Right cardiac atrium (tissue), 5 donors: Measurements from ENCODE around the gene ADRA2B. TPM values are rescaled to one million over a fixed set of nuclear protein-coding genes. Genes with fewer than 3 reads are reported as not detected.
"Not testable (repeated sequence)": the region's sequence is repeated elsewhere in the genome, so short reads cannot be mapped to it uniquely, and the experiment has no call there.

Source experiments
- ATAC-seq, 2 donors: fragments of 200-7000 bp; cut with Tn5 transposase; one replicate each; pipeline versions ENCODE4 v1.8.0 to v1.9.1; 2020; ENCODE audit warnings: moderate library complexity in 2 of 2, mild to moderate bottlenecking in 1 of 2
- DNase-seq, 3 donors: peaks; one replicate each; pipeline ENCODE4 v3.0.0-alpha.2; 2020
- H3K27ac ChIP-seq: one replicate; pipeline ENCODE4 v1.5.1; 2013; ENCODE audit warnings: mild to moderate bottlenecking, low read length, control low read depth, moderate library complexity
- H3K27me3 ChIP-seq: one replicate; pipeline ENCODE4 v1.6.1; 2013; ENCODE audit not compliant: control insufficient read depth, insufficient read depth
- H3K4me1 ChIP-seq: one replicate; pipeline ENCODE4 v1.6.1; 2013; ENCODE audit warnings: low read length; ENCODE audit not compliant: control insufficient read depth, insufficient read depth
- H3K4me3 ChIP-seq: one replicate; pipeline ENCODE4 v1.5.1; 2013; ENCODE audit warnings: low read length, control low read depth
- H3K9me3 ChIP-seq: one replicate; pipeline ENCODE4 v1.6.1; 2013; ENCODE audit warnings: low read length; ENCODE audit not compliant: control insufficient read depth
- WGBS: extraction: QIAGEN DNeasy Blood & Tissue Kit; methylation state at CpG from one replicate; pipeline ENCODE4 v1.1.7; 2013; 5-methylcytosine and 5-hydroxymethylcytosine counted together
- intact Hi-C, 4 donors: fragments of 100-400 bp; cut with DNase I; formaldehyde crosslinking; loops; one replicate each; pipeline versions ENCODE4 v1.11.0 to v1.14.0; 2022 to 2023
- long read RNA-seq, 4 donors: library from polyadenylated mRNA; unstranded; transcript quantifications; one replicate each; pipeline ENCODE4 v2.0.0, GENCODE V29; 2020 to 2021
- polyA plus RNA-seq: library from polyadenylated mRNA; stranded (reverse); fragments of 200-250 nt; gene quantifications from one replicate; pipeline ENCODE4 v1.2.3, GENCODE V29; 2013
- total RNA-seq, 4 donors: library from RNA; stranded (reverse); fragmentation: NEBNext Ultra II Directional; extraction: Animal tissue kit (Norgen Biotek cat#: 25700); gene quantifications; one replicate each; pipeline ENCODE4 v1.2.1, GENCODE V29; 2021
- donor health status: healthy with polysubstance abuse.
- donor health status: DM: no; HTN: yes; CAD: no.
- donor health status: DM: no; HTN: no; CAD: no.
- donor health status: DM: no; HTN: yes; CAD: no; lungs with severe emphysema.
- donor health status: DM: yes; HTN: yes; CAD: no.

Gene ADRA2B
- total RNA-seq = under 1 TPM; 0.11 to 0.91 (median 0.66) TPM
- 2.2 TPM for polyA plus RNA-seq
- long read RNA-seq, donor 1, partial matches to known transcripts = 0 of 1 reads
- long read RNA-seq, donor 1, other reads (novel, unspliced or antisense) = 0 of 1 reads
- long read RNA-seq, donor 2 = 0 reads
- long read RNA-seq, donor 3, partial matches to known transcripts = 0 of 2 reads
- long read RNA-seq, donor 3, other reads (novel, unspliced or antisense) = 1 of 2 reads
- long read RNA-seq, donor 4, transcript ADRA2B-201 (1 exons, 3,371 nt) = major isoform, 5 of 6 reads
- long read RNA-seq, donor 4, partial matches to known transcripts = 0 of 6 reads
- long read RNA-seq, donor 4, other reads (novel, unspliced or antisense) = 1 of 6 reads

DNA sequence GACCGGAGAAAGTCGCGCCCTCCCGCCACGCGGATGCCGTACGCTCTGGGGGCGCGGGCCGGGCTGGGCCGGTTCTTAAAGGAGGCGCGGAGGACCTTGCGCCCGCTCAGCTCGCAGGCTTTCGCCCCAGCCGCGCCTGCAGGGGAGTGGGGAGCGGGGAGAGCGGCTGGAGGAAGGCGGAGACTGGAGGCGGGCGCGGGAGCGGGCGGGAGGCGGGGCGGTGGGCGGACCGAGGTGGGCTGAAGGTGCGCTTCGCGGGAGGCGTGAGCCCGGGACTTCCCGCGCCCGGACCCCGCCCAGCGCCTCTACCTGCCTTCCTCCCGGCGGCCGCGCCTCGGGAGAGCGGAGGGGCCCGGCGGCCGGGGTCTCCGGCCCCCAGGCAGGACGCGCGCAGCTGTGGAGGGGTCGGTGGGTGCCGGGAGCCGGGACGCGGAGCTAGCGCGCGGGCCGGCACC lies at the start of gene ADRA2B:
TSS of gene ADRA2B (minus strand) at position 148 of the 455 bp plus-strand sequence. CDS start 422 bp downstream, outside the sequence.
- Histone ChIP-seq H3K9me3 (no peaks in the 10 kb centered on the region), H3K4me1 (no peaks in the 10 kb centered on the region), H3K27ac (no peak within 1 kb of the TSS), H3K27me3 (no peaks in the 10 kb centered on the region), H3K4me3 (peak within 1 kb of the TSS; percentile 75)
- under 1% methylated on average over 63 of the region's 64 CpGs for WGBS
- ATAC-seq (peak; percentile 41 to 57), DNase-seq (peak; percentile 54 to 81 (median 76))
- intact Hi-C loops = loop anchor here (5.0 to 10.0 kb wide), 3 partner anchors 44 to 122 kb away; partner anchors contain the start of gene ANKRD36C (in 1 of the 4)

DNA sequence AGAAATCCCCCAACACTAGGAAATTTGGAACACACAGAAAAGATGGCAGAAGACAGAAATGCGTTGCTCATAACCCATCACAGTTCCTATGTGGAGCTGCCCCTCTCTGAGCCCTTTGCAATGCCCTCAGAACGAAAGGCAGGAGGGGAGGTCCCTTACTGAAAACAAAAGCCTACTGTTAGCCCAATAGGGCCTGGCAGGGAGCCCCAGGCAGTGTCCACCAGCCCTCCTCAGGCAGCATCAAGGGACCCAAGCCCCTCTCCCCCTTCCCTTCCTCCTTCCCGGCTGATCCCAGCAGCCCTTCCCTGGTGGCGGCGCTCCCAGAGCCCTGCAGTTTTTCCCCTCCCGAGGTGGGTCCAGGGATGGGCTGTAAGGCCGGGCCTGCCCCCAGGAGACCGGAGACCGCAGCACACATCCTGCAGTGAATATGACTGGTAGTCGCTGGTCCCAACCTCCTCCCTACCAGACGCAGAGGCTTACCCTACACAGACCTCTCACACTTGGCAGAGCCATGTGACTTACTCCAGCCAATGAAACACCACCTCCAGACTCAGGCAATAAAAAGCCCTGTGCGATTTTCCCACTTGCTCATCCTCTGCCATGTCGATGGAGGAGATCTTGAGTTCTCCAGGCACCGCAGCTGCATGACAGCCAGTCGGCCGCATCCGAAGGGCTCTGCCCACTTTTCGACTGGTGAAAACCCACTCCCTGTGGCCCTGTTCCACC lies 48.3 kb upstream of the ADRA2B start:
- Histone ChIP-seq H3K27me3 (no peaks in the 10 kb centered on the region), H3K9me3 (no peaks in the 10 kb centered on the region), H3K4me1 (no peaks in the 10 kb centered on the region), H3K4me3 (no peak overlapping the region), H3K27ac (no peak overlapping the region)
- intact Hi-C loops = no loop called here
- ATAC-seq (peak; percentile 38 to 52), DNase-seq (no peak)
- WGBS = 78% methylated on average over 18 of the region's 18 CpGs

DNA sequence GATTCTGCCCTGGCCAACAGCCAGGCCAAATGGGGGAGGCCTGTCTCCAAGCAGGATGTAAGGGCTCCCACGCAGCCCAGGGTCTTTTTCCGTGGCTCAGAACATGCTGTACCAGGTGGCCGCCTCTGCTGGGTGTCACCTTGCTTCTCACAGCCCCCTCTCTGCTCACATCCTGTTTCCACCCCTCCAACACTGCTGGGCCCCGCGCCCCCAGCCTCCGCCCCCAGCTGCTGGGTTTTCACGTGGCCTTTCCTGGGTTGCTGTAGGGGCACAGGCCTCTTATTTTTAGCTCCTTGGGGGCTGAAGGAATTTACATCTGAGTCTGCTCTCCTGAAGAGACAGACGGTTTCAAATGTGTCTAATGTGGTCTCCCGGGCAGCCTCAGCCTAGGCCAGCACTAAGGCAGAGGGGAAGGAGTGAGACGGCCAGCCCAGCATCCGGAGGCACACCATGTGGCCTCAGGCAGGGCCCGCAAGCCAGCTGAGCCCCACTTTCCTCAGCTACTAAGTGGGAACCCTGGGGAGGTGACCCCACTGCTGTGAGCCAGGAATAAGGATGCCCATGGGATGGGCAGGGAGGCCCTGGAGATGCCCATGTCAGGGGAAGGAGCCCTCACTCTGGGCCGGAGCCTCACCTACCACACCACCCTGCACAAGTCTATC lies 47.5 kb upstream of the ADRA2B start:
- Histone ChIP-seq H3K4me3 (no peak overlapping the region), H3K27ac (no peak overlapping the region), H3K27me3 (no peaks in the 10 kb centered on the region), H3K9me3 (no peaks in the 10 kb centered on the region), H3K4me1 (no peaks in the 10 kb centered on the region)
- ATAC-seq = peak; percentile 40 to 44
- intact Hi-C loops = no loop called here
- no peak for DNase-seq
- 48% methylated on average over 13 of the region's 13 CpGs for WGBS

DNA sequence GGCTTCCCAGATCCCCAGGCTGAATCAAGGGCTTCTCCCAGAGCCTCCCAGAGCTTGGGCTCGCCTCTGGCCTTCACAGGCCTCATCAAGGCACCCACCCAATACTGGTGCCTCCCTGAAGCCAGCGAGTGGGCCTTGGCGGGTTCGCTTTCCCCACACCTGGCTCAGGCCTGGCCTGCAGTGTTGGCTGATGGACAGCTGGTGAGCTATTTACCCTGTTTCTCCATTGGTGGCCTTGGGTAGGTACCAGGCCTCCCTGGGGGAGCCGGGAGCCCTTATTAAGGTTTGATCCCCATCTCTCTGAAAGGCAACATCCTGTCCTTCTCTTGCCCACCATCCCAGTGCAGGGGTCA lies 47.0 kb upstream of the ADRA2B start:
- Histone ChIP-seq H3K27ac (no peak overlapping the region), H3K4me1 (no peaks in the 10 kb centered on the region), H3K4me3 (no peak overlapping the region), H3K9me3 (no peaks in the 10 kb centered on the region), H3K27me3 (no peaks in the 10 kb centered on the region)
- 84% methylated on average over 5 of the region's 5 CpGs for WGBS
- no peak for ATAC-seq
- no peak for DNase-seq
- intact Hi-C loops = no loop called here

DNA sequence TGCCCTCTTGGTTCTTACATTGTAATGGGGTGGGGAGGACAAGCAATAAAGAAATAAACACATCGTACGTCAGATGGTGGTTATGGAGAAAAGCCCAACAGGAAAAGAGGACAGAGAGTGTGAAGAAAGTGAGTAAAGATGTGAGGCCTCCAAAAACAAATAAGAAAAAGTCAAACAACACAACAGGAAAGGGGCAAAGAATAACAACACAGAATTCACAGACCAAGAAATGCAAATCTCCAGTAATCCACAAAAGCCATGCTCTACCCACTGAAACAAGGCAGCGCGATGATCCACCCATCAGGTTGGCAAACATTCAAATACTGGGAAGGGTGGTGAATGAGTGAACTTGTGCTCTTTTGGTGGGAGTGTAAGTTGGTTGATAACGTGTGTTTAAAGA lies 45.5 kb upstream of the ADRA2B start:
- ATAC-seq (no peak), DNase-seq (no peak)
- intact Hi-C loops = no loop called here
- WGBS = 36% methylated on average over 5 of the region's 5 CpGs
- Histone ChIP-seq H3K27me3 (no peaks in the 10 kb centered on the region), H3K27ac (no peak overlapping the region), H3K4me1 (no peaks in the 10 kb centered on the region), H3K9me3 (no peaks in the 10 kb centered on the region), H3K4me3 (no peak overlapping the region)

DNA sequence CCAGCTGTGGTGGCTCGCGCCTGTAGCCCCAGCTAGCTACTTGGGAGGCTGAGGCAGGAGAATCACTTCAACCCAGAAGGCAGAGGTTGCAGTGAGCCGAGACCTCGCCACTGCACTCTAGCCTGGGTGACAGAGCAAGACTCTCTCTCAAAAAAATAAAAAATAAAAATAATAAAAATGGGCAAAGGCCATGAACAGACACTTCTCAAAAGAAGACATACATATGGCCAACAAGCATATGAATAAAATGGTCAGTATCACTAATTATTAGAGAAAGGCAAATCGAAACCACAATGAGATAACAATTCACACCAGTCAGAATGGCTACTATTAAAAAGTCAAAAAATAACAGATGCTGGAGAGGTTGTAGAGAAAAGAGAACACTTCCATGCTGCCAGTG lies 44.0 kb upstream of the ADRA2B start:
- H3K27me3 ChIP-seq, H3K27ac ChIP-seq, ATAC-seq, H3K9me3 ChIP-seq, intact Hi-C loops, H3K4me3 ChIP-seq, DNase-seq, H3K4me1 ChIP-seq: not testable (repeated sequence)
- WGBS = 93% methylated on average over 5 of the region's 5 CpGs

DNA sequence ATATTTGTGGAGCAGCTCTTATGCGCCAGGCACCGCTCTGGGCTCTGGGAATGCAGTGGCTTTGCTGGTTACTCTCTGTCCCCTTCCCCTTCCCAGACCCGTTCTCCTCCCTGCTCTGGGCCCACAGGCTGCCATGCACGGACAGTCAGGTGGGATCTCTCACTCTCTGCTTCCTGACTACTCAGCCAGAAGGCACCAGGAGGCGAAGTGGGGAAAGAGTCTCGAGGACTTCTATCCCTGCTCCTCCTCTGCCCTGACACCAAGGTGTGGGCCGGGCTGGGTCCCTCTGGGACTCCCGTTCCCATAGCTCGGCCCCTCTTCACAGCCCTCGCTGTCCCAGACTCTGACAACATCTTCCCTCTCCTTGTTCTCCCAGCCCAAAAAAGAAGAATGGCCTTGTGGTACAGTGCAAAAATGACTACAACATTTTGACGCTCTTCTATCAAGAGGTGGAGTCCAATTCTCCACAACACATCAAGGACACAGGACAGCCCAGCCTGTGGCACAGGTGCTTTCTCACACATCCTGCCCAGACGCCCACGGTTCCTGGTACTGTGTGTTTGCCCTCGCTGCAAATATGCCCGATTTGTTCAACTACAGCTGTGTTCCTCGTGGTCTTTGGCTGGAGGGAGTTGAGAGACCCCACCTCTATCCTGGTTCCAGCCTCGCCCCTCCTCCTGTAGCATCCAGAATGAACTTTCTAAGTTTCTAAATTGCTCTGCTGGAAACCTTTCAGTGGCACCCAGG lies 42.9 kb upstream of the ADRA2B start:
- no peak overlapping the region for H3K27ac ChIP-seq
- 79% methylated on average over 17 of the region's 17 CpGs for WGBS
- H3K4me1 ChIP-seq = no peaks in the 10 kb centered on the region
- no peaks in the 10 kb centered on the region for H3K9me3 ChIP-seq
- no peak for DNase-seq
- no peak for ATAC-seq
- intact Hi-C loops = no loop called here
- H3K4me3 ChIP-seq = no peak overlapping the region
- no peaks in the 10 kb centered on the region for H3K27me3 ChIP-seq

DNA sequence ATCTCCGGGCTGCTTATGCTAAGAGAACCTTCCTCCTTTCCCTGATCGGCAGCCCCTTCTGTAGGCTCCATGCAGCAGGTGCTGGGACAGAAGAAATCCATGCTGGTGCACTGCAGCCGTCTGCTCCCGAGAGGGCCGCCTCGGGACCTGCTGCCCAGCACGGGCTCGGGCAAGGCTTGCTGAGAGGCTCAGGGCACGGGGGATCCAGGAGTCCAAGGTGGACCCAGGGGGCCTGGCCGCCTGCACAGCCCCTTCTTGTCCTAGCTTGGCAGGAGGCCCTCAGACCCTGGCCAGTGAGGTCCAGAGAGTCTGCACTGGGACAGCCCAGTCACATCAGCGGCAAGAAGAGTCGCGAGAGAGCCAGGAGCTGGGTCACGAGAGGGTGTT lies 42.2 kb upstream of the ADRA2B start:
- DNase-seq = no peak

DNA sequence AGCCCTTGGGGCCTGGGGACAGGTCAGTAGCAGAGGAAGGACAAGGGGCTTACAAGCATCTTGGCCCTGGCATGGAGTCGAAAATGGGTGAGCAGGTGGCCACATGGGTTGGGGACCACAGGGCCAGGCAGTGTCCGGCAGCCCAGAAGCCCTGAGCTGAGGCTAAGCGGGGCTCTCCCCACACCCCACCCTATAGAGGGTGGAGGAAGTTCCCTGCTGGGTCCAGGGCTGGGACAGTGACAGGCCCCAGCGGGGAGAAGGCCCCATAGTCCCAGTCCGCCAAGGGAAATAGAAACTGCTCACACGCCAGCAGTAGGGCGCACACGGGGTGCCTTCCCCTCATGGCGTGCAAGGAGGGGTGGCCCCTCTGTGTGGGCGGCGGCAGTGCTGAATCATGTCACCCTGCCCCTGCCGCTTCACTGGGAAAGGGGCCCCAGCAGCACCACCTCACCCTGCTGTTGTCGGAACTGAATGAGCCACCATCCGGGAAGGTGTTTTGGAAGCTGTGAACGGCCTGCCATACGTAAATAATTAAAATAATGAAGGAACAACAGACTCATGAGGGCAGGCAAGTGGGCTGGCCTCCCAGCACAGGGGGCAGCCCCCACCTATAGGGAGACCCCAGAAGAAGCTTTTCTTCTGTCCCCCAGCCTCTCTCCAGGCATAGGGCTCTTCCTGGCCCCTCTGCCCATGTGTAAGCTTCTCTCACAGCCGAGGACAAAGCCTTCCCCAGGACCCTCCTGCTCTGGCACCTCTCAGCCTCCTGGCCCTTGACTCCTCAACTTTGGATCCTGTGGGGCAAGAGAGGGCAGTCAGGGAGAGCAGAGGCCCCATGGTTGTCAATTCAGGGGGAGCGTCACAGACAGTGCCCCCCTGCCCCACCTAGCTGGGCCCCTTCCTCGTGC lies 41.5 kb upstream of the ADRA2B start:
- H3K27ac ChIP-seq = no peak overlapping the region
- intact Hi-C loops = no loop called here
- DNase-seq (no peak), ATAC-seq (peak in 1 of 2 donors; percentile 10)
- H3K4me3 ChIP-seq = no peak overlapping the region
- H3K4me1 ChIP-seq = no peaks in the 10 kb centered on the region
- H3K27me3 ChIP-seq = no peaks in the 10 kb centered on the region
- WGBS = 68% methylated on average over 19 of the region's 19 CpGs
- no peaks in the 10 kb centered on the region for H3K9me3 ChIP-seq

More for the DNA sequence above, 42.2 kb upstream of the ADRA2B start:
- Histone ChIP-seq H3K27me3 (no peaks in the 10 kb centered on the region), H3K27ac (no peak overlapping the region), H3K9me3 (no peaks in the 10 kb centered on the region), H3K4me3 (no peak overlapping the region), H3K4me1 (no peaks in the 10 kb centered on the region)
- 82% methylated on average over 14 of the region's 14 CpGs for WGBS
- intact Hi-C loops = no loop called here
- ATAC-seq = no peak
